ENCODE data around the gene RAB22A. TPM values are rescaled to one million over a fixed set of nuclear protein-coding genes. Genes with fewer than 3 reads are reported as not detected.

Gene RAB22A
- total RNA-seq, 1 donor from 2014 or later: 17.6 TPM

DNA sequence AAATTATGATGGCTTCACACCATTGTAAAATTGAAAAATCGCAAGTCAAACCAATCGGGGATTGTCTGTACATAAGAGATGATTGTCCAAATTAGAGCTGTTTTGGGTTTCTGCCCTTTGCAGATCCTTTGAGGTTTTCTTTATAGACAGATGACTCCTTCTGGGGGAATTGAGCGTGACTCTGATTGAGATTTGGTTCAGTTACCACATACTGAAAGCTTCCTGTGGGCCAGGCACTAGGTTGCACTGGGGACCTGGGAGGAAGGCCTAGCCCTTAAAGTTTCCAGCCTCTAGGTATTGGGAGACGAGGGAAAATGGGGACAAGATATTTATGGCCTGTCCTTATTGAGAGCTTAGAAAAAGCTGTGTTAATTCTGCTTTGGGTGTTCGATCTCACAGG, 88.7 kb downstream of the RAB22A start:
- FAIRE-seq (no peak), DNase-seq (ENCODE audit: low read depth) (no peak)
- no peaks in the 10 kb centered on the region for H3K36me3 ChIP-seq (ENCODE audit: control insufficient read depth, insufficient read depth, low read length)
- H3K4me3 ChIP-seq (ENCODE audit: low read depth, low read length): no peak overlapping the region
- no peaks in the 10 kb centered on the region for H3K27me3 ChIP-seq (ENCODE audit: control insufficient read depth, insufficient read depth, low read length)
- TF ChIP-seq, protein P1, sequence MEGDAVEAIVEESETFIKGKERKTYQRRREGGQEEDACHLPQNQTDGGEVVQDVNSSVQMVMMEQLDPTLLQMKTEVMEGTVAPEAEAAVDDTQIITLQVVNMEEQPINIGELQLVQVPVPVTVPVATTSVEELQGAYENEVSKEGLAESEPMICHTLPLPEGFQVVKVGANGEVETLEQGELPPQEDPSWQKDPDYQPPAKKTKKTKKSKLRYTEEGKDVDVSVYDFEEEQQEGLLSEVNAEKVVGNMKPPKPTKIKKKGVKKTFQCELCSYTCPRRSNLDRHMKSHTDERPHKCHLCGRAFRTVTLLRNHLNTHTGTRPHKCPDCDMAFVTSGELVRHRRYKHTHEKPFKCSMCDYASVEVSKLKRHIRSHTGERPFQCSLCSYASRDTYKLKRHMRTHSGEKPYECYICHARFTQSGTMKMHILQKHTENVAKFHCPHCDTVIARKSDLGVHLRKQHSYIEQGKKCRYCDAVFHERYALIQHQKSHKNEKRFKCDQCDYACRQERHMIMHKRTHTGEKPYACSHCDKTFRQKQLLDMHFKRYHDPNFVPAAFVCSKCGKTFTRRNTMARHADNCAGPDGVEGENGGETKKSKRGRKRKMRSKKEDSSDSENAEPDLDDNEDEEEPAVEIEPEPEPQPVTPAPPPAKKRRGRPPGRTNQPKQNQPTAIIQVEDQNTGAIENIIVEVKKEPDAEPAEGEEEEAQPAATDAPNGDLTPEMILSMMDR (IDR thresholded peaks at IDR 0.05; ENCODE audit: insufficient read depth, low read length, severe bottlenecking): no peak

DNA sequence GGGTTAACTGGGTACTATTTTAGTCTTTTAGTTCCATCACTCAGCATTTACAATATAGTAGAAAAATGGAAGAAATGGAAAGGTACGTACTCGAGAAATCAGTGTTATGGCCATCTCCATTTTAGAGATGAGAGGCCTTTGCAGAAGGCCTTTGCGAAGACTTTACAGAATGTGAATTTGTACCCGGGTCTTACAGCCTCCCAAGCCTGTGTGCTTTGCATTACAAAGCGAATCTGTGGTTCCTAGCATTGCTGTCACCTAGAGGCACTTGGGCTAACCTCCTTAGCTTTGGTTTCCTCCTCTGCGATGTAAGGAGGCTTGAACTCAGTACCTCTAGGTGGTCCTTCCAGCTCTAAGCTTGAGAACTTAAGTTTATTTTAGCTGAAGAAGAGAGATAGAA, 90.4 kb downstream of the RAB22A start:
- TF ChIP-seq, protein P1 (IDR thresholded peaks at IDR 0.05; ENCODE audit: insufficient read depth, low read length, severe bottlenecking): no peak
- Histone ChIP-seq H3K4me3 (ENCODE audit: low read depth, low read length) (no peak overlapping the region), H3K27me3 (ENCODE audit: control insufficient read depth, insufficient read depth, low read length) (no peaks in the 10 kb centered on the region), H3K36me3 (ENCODE audit: control insufficient read depth, insufficient read depth, low read length) (no peaks in the 10 kb centered on the region)
- FAIRE-seq (no peak), DNase-seq (ENCODE audit: low read depth) (no peak)

DNA sequence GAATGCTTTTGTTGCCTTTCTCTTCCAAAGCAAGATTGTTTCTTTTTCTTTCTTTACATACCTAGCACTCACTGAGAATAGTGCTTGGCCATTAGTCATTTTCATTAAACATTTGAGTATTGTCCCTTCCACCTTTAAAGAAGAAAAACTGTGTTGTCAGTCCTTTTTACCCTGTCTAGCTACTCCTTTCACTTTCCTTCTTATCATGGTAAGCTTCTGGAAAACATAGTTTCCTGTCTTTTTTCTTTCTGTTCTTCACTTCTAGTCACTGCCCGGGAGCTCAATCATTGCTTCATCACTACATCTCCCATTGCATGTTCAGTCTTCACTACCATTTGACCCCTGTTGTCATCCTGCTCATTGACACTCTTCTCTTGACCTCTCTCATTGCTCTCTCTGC, 91.6 kb downstream of the RAB22A start:
- TF ChIP-seq, protein P1 (IDR thresholded peaks at IDR 0.05; ENCODE audit: insufficient read depth, low read length, severe bottlenecking): no peak
- Histone ChIP-seq H3K4me3 (ENCODE audit: low read depth, low read length) (no peak overlapping the region), H3K27me3 (ENCODE audit: control insufficient read depth, insufficient read depth, low read length) (no peaks in the 10 kb centered on the region), H3K36me3 (ENCODE audit: control insufficient read depth, insufficient read depth, low read length) (no peaks in the 10 kb centered on the region)
- DNase-seq (ENCODE audit: low read depth): no peak
- FAIRE-seq: no peak

DNA sequence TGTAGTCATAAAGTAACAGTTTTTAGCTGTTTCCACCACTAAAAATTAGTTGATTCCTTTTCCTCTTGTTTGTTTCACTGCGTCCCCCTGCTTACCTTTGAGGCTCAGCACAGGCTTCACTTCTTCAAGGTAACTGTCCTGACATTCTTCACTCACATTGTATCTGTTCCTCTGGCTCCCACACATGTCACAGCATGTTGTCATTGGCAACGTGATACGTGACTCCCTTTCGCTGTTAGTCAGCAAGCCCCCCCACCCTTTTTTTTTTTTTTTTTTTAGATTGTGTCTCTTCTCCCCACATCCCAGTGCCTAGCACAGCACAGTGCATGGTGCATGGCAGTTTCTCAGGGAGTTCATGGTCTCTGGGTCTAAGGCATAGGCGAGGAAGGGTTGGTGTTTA, 92.8 kb downstream of the RAB22A start:
- FAIRE-seq (no peak), DNase-seq (ENCODE audit: low read depth) (peak; percentile 77)
- TF ChIP-seq, protein P1 (IDR thresholded peaks at IDR 0.05; ENCODE audit: insufficient read depth, low read length, severe bottlenecking): no peak
- no peaks in the 10 kb centered on the region for H3K27me3 ChIP-seq (ENCODE audit: control insufficient read depth, insufficient read depth, low read length)
- no peaks in the 10 kb centered on the region for H3K36me3 ChIP-seq (ENCODE audit: control insufficient read depth, insufficient read depth, low read length)
- no peak overlapping the region for H3K4me3 ChIP-seq (ENCODE audit: low read depth, low read length)

DNA sequence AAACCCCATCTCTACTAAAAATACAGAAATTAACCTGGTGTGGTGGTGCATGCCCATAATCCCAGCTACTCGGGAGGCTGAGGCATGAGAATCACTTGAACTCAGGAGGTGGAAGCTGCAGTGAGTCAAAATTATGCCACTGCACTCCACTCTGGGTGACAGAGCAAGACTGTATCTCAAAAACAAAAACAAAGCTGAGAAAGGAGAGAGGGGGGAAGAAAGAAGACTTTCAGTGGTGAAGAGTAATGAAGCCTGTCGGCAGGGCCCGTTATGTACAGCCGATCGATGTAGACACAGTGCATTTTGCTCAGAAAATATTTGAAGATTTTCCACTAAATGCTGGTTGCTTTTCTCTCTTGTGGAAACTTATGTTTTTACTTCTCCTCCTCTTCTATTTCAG, 93.3 kb downstream of the RAB22A start:
- FAIRE-seq (no peak), DNase-seq (ENCODE audit: low read depth) (no peak)
- H3K27me3 ChIP-seq (ENCODE audit: control insufficient read depth, insufficient read depth, low read length): no peaks in the 10 kb centered on the region
- TF ChIP-seq, protein P1 (IDR thresholded peaks at IDR 0.05; ENCODE audit: insufficient read depth, low read length, severe bottlenecking): no peak
- no peak overlapping the region for H3K4me3 ChIP-seq (ENCODE audit: low read depth, low read length)
- no peaks in the 10 kb centered on the region for H3K36me3 ChIP-seq (ENCODE audit: control insufficient read depth, insufficient read depth, low read length)

DNA sequence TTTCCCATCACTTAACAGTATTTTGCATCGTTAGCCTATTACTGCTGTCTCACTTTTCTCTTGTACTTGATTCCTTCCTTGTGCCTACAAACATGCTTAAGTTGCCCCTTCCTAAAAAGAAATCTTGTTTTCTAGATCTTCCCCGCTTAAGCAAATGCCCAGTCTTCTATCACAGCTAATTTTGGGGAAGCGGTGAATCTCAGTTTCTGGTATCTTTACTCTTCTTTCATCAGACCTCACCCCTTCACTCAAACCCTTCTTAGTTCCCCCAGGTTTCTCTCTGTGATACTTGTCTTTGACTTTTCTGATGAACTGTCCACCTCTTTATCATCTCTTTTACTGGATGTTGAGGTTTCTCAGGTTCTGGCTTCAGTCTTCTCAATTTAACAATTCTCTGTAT, 93.8 kb downstream of the RAB22A start:
- no peaks in the 10 kb centered on the region for H3K27me3 ChIP-seq (ENCODE audit: control insufficient read depth, insufficient read depth, low read length)
- H3K36me3 ChIP-seq (ENCODE audit: control insufficient read depth, insufficient read depth, low read length): no peaks in the 10 kb centered on the region
- TF ChIP-seq, protein P1 (IDR thresholded peaks at IDR 0.05; ENCODE audit: insufficient read depth, low read length, severe bottlenecking): no peak
- DNase-seq (ENCODE audit: low read depth) (no peak), FAIRE-seq (no peak)
- H3K4me3 ChIP-seq (ENCODE audit: low read depth, low read length): no peak overlapping the region

Measured in bronchial epithelial cell (primary cell).